ENCODE data around the gene SKIDA1. TPM values are rescaled to one million over a fixed set of nuclear protein-coding genes. Genes with fewer than 3 reads are reported as not detected.

Gene SKIDA1
- total RNA-seq, 2 experiments from 2014 or later, result 0.26 to 0.29 TPM

DNA sequence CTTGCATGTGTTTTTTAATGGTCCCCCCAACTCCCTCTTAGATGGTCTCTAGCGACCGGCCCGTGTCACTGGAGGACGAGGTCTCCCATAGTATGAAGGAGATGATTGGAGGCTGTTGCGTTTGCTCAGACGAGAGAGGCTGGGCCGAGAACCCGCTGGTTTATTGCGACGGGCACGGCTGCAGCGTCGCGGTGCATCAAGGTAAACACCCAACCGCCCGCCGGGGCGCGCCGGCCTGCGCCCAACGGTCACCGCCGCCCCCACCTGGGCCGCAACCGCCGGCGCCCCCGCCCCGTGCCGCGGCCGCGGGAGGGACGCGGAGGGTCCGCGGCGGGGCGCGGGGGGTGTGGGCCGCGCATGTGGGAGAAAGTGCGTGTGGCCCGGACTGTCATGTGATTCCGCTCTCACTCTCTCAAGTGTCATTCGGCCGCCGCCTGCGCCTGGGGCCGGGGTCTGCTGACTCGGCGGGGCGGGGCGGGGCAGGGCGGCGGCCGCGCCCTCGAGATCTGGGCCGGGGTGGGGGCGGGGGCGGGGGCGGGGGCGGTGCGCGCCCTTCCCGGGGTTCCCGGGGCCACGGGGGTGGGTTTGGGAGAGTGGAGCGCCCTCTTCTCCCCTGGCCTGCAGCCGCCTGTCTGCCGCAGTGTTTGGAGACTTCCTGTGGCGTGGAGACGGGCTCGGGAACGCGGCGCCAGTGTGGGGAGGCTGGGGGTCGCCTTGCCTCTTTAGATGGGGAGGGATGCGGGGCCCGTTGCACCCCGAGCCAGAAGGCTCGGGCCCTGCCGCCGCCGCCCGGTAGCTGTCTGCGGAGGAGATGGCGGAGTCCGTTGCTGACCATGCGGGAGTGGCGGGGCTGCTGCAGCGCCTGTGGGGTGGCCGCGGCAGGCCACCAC is 9.4 kb upstream of the SKIDA1 start:
- Mint-ChIP-seq H3K4me3 (peak overlapping the region; percentile 85), H3K27ac (peak overlapping the region; percentile 84), H3K4me1 (peaks cover 23% of the 10 kb centered on the region), H3K36me3 (peaks cover 17% of the 10 kb centered on the region), H3K27me3 (no peaks in the 10 kb centered on the region), H3K9me3 (ENCODE audit: low read depth) (no peaks in the 10 kb centered on the region)
- DNase-seq (peak; percentile 70), ATAC-seq (peak; percentile 35)
- CTCF ChIA-PET, result no interaction called here

DNA sequence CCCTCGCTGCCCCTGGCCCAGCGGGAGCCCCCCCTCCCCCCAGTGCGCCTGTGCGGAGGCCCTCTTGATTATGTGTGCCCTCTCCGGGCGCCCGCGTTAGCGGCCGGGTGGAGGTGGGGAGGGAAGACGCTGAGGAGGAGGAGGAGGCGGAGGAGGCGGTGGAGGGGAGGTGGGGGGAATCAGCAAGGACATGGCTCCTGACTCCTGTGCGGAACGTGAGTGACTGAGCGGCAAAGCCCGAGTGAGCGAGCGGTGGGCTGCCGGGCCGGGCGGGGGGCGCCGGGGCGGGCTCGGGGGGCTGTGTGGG is 8.8 kb upstream of the SKIDA1 start:
- H3K27ac Mint-ChIP-seq, result peak overlapping the region; percentile 84
- H3K27me3 Mint-ChIP-seq, result peaks cover 5% of the 10 kb centered on the region
- no peaks in the 10 kb centered on the region for H3K9me3 Mint-ChIP-seq (ENCODE audit: low read depth)
- peaks cover 23% of the 10 kb centered on the region for H3K4me1 Mint-ChIP-seq
- ATAC-seq (no peak), DNase-seq (no peak)
- CTCF ChIA-PET, result interaction anchor here (1.1 kb wide), 1 partner anchor 38 kb away, joined by 3 read pairs; no protein-coding TSS in a partner anchor
- H3K36me3 Mint-ChIP-seq, result peaks cover 14% of the 10 kb centered on the region
- peak overlapping the region; percentile 85 for H3K4me3 Mint-ChIP-seq

DNA sequence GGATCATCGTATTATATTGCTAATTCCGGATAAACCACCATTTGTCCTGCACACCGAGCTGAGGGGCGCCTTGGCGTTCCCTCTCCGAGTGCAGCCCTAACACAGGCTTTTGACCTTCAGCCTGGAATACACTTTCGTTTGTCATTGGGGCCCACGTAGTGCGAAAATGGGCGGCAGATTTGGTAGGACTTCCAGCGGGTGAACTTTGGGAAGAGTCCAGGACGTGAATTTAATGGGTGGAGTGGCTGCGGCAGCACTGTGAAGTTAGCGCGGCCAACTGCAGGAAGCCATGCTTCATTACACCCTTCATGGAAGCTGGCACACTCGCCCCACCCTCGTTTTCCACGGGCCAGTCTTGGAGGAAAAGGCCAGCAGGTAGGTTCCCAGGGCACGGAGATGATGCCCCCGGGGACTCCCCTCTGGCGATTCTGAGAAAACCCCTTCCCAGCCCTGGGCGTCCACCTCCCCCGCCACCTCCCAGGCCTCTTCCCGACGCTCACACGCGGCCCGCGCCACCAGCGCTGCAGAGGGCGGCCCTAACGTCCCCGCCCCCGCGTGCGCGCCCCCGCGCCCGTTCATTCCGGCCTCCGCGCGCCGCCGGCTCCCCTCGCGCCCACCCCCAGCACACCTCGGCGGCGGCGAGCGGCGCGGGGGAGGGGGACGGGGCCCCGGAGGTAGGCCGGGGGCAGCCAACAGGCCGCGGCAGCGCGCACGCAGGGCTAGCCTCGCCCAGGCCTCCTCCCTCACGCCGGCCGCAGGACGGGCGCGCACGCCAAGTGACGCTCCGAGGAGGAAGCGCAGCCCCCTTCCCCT is 8.2 kb upstream of the SKIDA1 start, which contains the start of gene MLLT10:
MLLT10 (plus strand) TSS at position 766 of the 813 bp plus-strand sequence. CDS start 413 bp downstream, outside the sequence.
- CTCF ChIA-PET, result interaction anchor here (1.0 to 1.1 kb wide), 2 partner anchors 16 to 38 kb away, joined by 3 to 5 read pairs; no protein-coding TSS in a partner anchor
- Mint-ChIP-seq H3K27me3 (peaks cover 7% of the 10 kb centered on the region), H3K4me3 (peak within 1 kb of the TSS; percentile 85), H3K9me3 (ENCODE audit: low read depth) (no peaks in the 10 kb centered on the region), H3K27ac (peak within 1 kb of the TSS; percentile 93), H3K4me1 (peaks cover 23% of the 10 kb centered on the region), H3K36me3 (peaks cover 9% of the 10 kb centered on the region)
- DNase-seq (peak; percentile 95), ATAC-seq (peak; percentile 90)

DNA sequence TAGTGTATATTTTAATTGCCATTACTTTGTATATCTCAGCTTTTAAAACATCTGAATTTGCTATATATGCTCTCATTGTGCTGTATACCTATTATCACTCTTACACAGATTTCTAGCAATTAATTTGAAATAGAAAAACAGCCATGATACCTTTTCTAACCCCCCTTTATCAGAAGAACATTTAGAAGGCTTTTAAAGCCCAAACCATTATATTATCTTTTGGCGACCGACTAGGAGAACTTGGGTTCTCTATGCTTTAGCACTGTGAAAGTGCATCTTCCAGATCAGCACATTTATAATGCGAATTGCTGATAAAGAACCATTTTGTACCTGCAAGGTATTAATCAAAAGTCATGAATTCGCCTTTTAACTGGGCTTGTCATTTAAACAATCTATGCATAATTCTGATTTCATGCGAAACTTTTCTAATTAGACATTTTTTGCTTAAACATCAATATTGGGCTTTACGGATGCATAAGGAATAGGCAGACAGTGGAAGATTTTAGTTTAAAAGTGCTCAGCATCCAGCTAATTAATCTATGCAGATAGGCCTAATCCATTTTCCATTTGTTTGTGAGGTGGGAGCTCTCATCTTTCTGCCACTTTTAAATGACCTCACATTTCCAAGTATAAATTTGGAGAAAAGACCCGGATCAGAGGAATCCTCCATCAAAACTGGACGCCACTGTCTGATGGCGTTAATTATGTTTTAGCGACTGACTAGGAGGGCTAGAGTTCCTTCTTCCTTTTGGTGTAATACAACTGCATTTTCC is 7.4 kb upstream of the SKIDA1 start:
- CTCF ChIA-PET, result interaction anchor here (1.0 to 1.9 kb wide), 6 partner anchors 13 to 37 kb away, joined by 3 to 5 read pairs (median 4); no protein-coding TSS in a partner anchor

DNA sequence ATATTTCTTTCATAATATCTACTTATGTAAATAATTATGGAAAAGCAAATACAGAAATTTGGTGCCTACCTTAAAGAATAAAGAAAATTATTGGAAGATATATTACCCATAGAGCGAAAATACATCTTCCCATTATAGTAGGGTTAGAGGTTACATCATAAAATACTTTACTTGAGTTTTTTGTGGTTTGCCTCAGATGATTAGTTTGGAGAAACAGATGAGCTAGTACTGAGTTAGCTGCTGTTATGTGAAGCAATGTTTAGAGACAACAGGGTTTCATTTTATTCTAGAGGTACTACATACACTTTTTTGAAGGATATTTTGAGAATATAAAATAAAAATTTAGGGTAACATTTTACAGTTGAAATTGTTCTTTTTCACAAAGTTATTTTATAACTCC is 5.7 kb upstream of the SKIDA1 start:
- CTCF ChIA-PET, result interaction anchor here (1.9 kb wide), 1 partner anchor 20 kb away, joined by 4 read pairs; no protein-coding TSS in a partner anchor
- no peak for ATAC-seq
- Mint-ChIP-seq H3K9me3 (ENCODE audit: low read depth) (no peaks in the 10 kb centered on the region), H3K4me3 (no peak overlapping the region), H3K27me3 (peaks cover 23% of the 10 kb centered on the region), H3K36me3 (peaks cover 4% of the 10 kb centered on the region), H3K4me1 (peaks cover 30% of the 10 kb centered on the region), H3K27ac (no peak overlapping the region)
- DNase-seq, result no peak

More for the DNA sequence above, 7.4 kb upstream of the SKIDA1 start:
- peaks cover 15% of the 10 kb centered on the region for H3K27me3 Mint-ChIP-seq
- peaks cover 26% of the 10 kb centered on the region for H3K4me1 Mint-ChIP-seq
- peak overlapping the region; percentile 93 for H3K27ac Mint-ChIP-seq
- ATAC-seq, result no peak
- peaks cover 6% of the 10 kb centered on the region for H3K36me3 Mint-ChIP-seq
- H3K9me3 Mint-ChIP-seq (ENCODE audit: low read depth), result no peaks in the 10 kb centered on the region
- peak overlapping the region; percentile 85 for H3K4me3 Mint-ChIP-seq
- DNase-seq, result no peak

DNA sequence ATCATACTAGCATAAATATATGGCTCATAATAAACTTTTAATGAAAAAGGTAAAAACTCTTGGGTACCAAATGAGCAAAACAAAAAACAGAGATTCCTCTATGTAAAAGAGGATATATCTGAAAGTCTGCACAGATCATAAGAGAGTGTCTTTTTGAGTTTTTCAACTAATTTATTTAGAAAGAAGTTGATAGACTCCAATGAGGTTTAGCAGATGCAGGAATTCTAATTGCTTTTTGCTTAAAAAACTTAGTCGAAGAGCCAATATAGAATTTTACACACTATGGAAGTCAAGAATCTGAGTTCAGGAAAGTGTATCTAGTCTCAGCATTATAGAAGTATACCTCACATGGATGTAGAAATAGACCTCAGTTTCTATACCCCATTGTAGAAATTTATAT is 5.2 kb upstream of the SKIDA1 start:
- Mint-ChIP-seq H3K4me1 (peaks cover 29% of the 10 kb centered on the region), H3K27ac (no peak overlapping the region), H3K4me3 (no peak overlapping the region), H3K9me3 (ENCODE audit: low read depth) (no peaks in the 10 kb centered on the region), H3K27me3 (peaks cover 23% of the 10 kb centered on the region), H3K36me3 (peaks cover 4% of the 10 kb centered on the region)
- no peak for DNase-seq
- ATAC-seq, result no peak
- CTCF ChIA-PET, result no interaction called here

DNA sequence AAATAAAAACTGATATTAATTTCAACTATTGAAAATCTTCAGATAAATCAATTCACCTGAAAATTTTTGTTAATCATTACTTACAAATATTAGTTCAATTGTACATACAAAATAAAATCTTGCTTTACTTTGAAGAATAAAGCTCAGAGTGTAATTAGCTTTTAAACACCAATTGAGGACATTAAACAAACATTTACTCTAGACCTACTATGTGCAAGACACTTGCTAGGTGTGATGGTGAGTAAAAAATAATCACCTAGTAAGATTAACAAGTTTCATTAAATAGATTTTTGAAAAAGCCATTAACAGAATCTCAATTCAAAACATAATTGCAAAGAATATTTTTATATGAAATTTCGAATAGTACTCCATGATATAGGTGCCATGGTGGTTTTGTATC is 4.7 kb upstream of the SKIDA1 start:
- CTCF ChIA-PET, result no interaction called here
- Mint-ChIP-seq H3K9me3 (ENCODE audit: low read depth) (no peaks in the 10 kb centered on the region), H3K36me3 (no peaks in the 10 kb centered on the region), H3K27me3 (peaks cover 23% of the 10 kb centered on the region), H3K4me3 (no peak overlapping the region), H3K27ac (no peak overlapping the region), H3K4me1 (peaks cover 29% of the 10 kb centered on the region)
- ATAC-seq (no peak), DNase-seq (no peak)

DNA sequence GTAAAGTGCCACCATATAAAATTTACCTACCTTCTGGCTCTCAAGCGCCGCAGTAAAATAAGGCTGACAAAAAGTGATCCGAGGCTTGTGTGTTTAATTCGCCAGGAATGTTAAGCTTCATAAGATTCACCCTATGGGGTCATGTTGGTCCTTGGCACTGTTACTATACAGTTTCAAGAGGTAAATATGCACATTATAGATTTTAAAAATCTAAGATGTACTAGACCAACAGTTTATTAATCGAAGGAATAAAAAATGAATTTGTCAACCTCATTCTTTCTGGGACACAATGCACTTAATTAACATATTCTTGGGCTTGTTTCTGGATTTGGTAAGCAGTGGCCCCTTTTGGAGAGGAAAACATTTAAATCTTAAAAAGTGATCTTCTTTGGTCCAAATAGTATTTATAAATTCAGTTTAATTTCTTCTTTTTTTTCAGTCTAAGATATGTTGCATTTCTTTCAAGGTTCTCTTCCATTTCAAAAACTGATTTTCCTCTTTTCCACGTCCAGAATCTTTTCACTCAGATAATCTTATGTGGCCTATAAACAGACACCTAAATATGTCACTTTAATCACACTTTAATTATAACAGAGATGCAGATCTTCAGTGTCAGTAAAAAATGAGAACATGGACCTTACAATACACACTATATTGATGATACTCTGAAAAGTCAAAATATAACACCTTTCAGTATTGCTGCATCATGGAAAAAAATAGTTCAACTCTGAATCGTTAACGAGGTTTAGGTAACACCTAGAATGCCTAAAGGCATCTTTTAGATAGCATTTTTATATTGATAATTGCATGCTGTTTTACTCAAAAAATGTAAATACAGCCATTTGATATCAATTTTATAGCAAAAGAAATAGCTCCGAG is 3.8 kb upstream of the SKIDA1 start:
- no peak overlapping the region for H3K4me3 Mint-ChIP-seq
- H3K9me3 Mint-ChIP-seq (ENCODE audit: low read depth), result no peaks in the 10 kb centered on the region
- DNase-seq (no peak), ATAC-seq (no peak)
- peaks cover 23% of the 10 kb centered on the region for H3K27me3 Mint-ChIP-seq
- H3K27ac Mint-ChIP-seq, result no peak overlapping the region
- CTCF ChIA-PET, result no interaction called here
- H3K4me1 Mint-ChIP-seq, result peaks cover 36% of the 10 kb centered on the region
- H3K36me3 Mint-ChIP-seq, result no peaks in the 10 kb centered on the region

DNA sequence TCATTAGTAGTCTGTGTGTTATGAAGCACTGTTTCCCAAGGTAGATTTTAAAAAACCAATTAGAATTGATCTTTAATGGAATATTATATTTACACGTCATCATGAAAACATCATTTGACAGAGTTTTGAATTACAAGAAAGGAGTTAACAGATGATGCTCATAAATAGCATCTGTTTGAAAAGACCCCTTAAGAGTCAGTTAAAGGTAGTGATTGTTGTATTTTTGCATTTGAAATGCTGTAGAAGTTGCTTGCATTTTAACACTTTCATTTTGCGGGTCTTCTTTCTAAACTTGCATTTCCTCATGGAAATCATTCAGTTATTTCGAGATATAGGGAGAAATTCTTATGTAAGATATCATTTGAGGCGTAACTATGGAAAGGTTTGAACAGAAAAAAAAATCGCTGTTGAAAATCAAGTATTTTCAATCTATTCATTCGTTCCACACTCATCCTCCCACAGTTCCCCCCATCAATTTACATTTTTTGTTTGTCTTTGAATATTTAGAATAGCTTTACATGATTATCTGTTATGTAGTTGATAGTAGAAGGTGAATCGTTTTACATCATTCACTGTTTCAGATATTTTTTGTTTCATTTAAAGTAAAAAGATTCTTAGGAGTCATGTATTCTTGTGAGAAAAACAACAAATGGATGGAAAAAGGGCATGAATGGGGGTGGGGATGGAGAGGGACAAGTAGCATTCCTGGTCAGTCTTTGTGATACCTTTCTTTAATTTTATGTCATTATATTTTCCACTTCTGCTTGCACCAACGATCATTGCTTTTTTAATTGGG is 3.0 kb upstream of the SKIDA1 start:
- H3K9me3 Mint-ChIP-seq (ENCODE audit: low read depth), result no peaks in the 10 kb centered on the region
- no peaks in the 10 kb centered on the region for H3K36me3 Mint-ChIP-seq
- CTCF ChIA-PET, result no interaction called here
- no peak overlapping the region for H3K4me3 Mint-ChIP-seq
- ATAC-seq, result no peak
- peaks cover 23% of the 10 kb centered on the region for H3K27me3 Mint-ChIP-seq
- peaks cover 34% of the 10 kb centered on the region for H3K4me1 Mint-ChIP-seq
- no peak for DNase-seq
- H3K27ac Mint-ChIP-seq, result no peak overlapping the region

DNA sequence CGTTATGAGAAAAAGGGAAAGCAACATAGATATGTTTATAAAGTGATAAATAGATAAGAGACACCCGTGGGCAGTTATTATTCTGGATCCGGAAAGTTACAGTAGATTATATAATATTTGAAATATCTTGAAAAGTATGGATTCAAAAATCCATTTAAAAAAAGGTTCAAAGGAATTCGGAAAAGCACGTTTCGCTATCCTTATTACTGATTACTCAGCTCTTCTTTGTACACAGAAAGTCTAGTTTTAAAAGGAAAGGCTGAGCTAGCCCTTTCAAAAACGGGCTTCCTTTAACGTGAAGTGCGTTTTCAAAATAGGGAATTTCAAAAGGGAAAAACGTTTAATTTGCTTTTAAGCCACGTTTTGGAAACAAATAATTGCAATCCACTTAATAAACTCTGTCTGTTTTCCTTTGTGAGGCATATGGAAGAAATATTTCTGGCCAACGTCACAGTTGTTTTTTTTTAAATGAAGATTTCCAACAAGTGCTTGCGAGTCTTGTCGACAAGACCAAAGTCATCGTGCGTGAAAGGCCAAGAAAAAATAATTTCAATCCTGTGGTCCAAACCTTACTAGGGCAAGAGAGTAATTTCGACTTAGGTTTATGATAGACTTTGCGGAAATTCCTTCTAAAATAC is 2.2 kb upstream of the SKIDA1 start:
- H3K9me3 Mint-ChIP-seq (ENCODE audit: low read depth), result no peaks in the 10 kb centered on the region
- DNase-seq (no peak), ATAC-seq (no peak)
- H3K4me3 Mint-ChIP-seq, result peak overlapping the region; percentile 58
- peaks cover 27% of the 10 kb centered on the region for H3K4me1 Mint-ChIP-seq
- no peaks in the 10 kb centered on the region for H3K36me3 Mint-ChIP-seq
- peaks cover 23% of the 10 kb centered on the region for H3K27me3 Mint-ChIP-seq
- H3K27ac Mint-ChIP-seq, result peak overlapping the region; percentile 54
- CTCF ChIA-PET, result interaction anchor here (0.7 to 0.9 kb wide), 2 partner anchors 9 to 31 kb away, joined by 3 to 4 read pairs; no protein-coding TSS in a partner anchor

DNA sequence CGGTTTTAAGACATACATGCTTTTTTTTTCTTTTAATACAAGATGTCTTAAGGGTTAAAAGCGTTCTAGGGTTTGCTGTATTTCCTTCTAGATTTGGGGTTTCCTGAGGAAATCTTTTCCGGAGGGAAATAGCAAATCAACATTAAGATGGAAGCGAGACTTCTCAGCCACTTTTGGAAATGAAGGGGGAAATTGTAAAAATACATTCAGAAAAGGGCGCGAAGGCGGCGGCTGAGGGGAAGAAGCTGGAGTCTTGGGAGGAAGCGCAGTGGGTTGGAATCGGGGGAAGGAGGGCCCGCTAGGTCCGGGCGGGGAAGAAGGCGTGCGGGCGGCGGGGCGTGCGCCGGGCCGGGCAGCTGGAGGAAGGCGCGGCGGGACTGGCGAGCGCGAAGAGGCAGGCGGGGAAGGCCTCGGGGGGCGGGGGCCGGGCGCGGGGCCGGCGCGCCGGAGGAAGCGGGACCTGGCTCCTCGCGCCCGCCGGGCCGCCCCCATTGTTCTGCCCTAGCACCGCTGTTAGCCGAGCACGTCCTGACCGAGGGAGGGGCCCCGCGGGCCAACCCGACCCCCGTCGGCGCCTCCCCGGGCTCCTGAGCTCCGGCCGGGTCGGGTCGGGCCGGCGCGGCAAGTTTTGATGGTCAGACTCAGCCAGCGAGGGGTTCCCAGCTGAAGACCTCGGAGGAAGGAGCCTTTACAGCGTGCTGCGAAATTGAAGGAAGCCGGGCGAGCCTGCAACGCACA is 1.5 kb upstream of the SKIDA1 start:
- Mint-ChIP-seq H3K27me3 (peaks cover 23% of the 10 kb centered on the region), H3K9me3 (ENCODE audit: low read depth) (no peaks in the 10 kb centered on the region), H3K36me3 (no peaks in the 10 kb centered on the region), H3K4me1 (peaks cover 25% of the 10 kb centered on the region), H3K27ac (peak overlapping the region; percentile 90), H3K4me3 (peak overlapping the region; percentile 84)
- ATAC-seq (peak; percentile 34), DNase-seq (peak; percentile 53)
- CTCF ChIA-PET, result interaction anchor here (0.7 to 1.5 kb wide), 3 partner anchors 9 to 31 kb away, joined by 3 to 4 read pairs (median 4); no protein-coding TSS in a partner anchor
